ENCODE measurements around the gene PRR20A. TPM values are rescaled to one million over a fixed set of nuclear protein-coding genes. Genes with fewer than 3 reads are reported as not detected.
"Not testable (repeated sequence)": the region's sequence is repeated elsewhere in the genome, so short reads cannot be mapped to it uniquely, and the experiment has no call there.

The PRR20A gene
- total and polyA plus RNA-seq, 10 of the 15 experiments (the other 5 are each of a cell fraction or from before 2014, with no cell fraction given), result not detected

- Histone ChIP-seq H3K36me3 (ENCODE audit: control insufficient read depth in 2 of 2, insufficient read depth in 2 of 2, low read length in 1 of 2) (no peaks in the 10 kb centered on the region), H3K4me2 (ENCODE audit: control insufficient read depth, insufficient read depth) (no peak overlapping the region), H3K4me1 (ENCODE audit: control insufficient read depth, insufficient read depth, low read length) (no peaks in the 10 kb centered on the region), H4K20me1 (ENCODE audit: control insufficient read depth, insufficient read depth) (no peaks in the 10 kb centered on the region), H3K79me2 (ENCODE audit: control insufficient read depth, insufficient read depth, low read length) (no peaks in the 10 kb centered on the region), H3K4me3 (no peak overlapping the region), H3K27me3 (replicated peaks in 1 of 2; ENCODE audit: control insufficient read depth in 2 of 2, insufficient read depth in 2 of 2, low read length in 1 of 2) (no peaks in the 10 kb centered on the region), H2AFZ (ENCODE audit: control insufficient read depth, low read depth, low read length) (no peak overlapping the region), H3K9ac (ENCODE audit: control insufficient read depth, insufficient read depth, low read length) (no peak overlapping the region), H3K9me3 (replicated peaks; ENCODE audit: control insufficient read depth, insufficient read depth, low read length) (no peaks in the 10 kb centered on the region; the same call in 2 of the 3 replicates), H3K27ac (ENCODE audit: control insufficient read depth, insufficient read depth) (no peak overlapping the region)
- no TSS peak for BruUV-seq (replicated peaks)
- RAD21 ChIA-PET (ENCODE audit: unreplicated experiment), result no interaction called here
- TF ChIP-seq CBFB (IDR thresholded peaks at IDR 0.05; ENCODE audit: low read depth), result no peak
- TF ChIP-seq SIN3A (IDR thresholded peaks at IDR 0.05; ENCODE audit: low read depth, low read length), result no peak
- no peak for TF ChIP-seq USF2 (IDR thresholded peaks at IDR 0.05; ENCODE audit: borderline replicate concordance, low read depth, low read length)
- no peak for TF ChIP-seq ATF7 (IDR thresholded peaks at IDR 0.05; ENCODE audit: low read depth)
- no peak for TF ChIP-seq DPF2 (IDR thresholded peaks at IDR 0.05)
- no peak for TF ChIP-seq EED (IDR thresholded peaks at IDR 0.05; ENCODE audit: low read depth)
- TF ChIP-seq IRF3 (IDR thresholded peaks at IDR 0.05), result no peak
- TF ChIP-seq HSF1 (IDR thresholded peaks at IDR 0.05; ENCODE audit: low read depth, low read length), result no peak
- no peak for TF ChIP-seq ZBED1 (IDR thresholded peaks at IDR 0.05; ENCODE audit: borderline replicate concordance)
- TF ChIP-seq E2F8 (IDR thresholded peaks at IDR 0.05; ENCODE audit: low read depth, partially characterized antibody), result no peak
- no peak for FAIRE-seq
- DNase-seq (ENCODE audit: low read depth, low spot score), result no peak
- in situ Hi-C loops (cut with MboI), result no loop called here
- CTCF ChIA-PET, result no interaction called here
- POLR2A ChIA-PET, result no interaction called here
- 68% methylated on average over 5 of the region's 5 CpGs for WGBS (ENCODE audit: insufficient coverage, insufficient replicate concordance, low lambda C conversion rate, missing lambda C conversion rate)
- SMC1A ChIA-PET (ENCODE audit: uncharacterized antibody, unreplicated experiment), result no interaction called here
- no peak for ATAC-seq
- intact Hi-C loops (cut with micrococcal nuclease; ENCODE audit: unreplicated experiment), result no loop called here
Observed at GRCh38 chr13:57138988-57139387, 1.7 kb upstream of the PRR20A start.

GRCh38 chr13:57139781-57140180 is 937 bp upstream of the PRR20A start:
- RAD21 ChIA-PET (ENCODE audit: unreplicated experiment); H4K20me1 ChIP-seq (ENCODE audit: control insufficient read depth, insufficient read depth); H3K27ac ChIP-seq (ENCODE audit: control insufficient read depth, insufficient read depth); DNase-seq (ENCODE audit: low read depth, low spot score); H3K9ac ChIP-seq (ENCODE audit: control insufficient read depth, insufficient read depth, low read length); SMC1A ChIA-PET (ENCODE audit: uncharacterized antibody, unreplicated experiment); H3K4me1 ChIP-seq (ENCODE audit: control insufficient read depth, insufficient read depth, low read length); POLR2A ChIA-PET; FAIRE-seq; H3K36me3 ChIP-seq (ENCODE audit: control insufficient read depth in 2 of 2, insufficient read depth in 2 of 2, low read length in 1 of 2); H2AFZ ChIP-seq (ENCODE audit: control insufficient read depth, low read depth, low read length); BruUV-seq (replicated peaks); H3K9me3 ChIP-seq (replicated peaks; ENCODE audit: control insufficient read depth, insufficient read depth, low read length); H3K4me2 ChIP-seq (ENCODE audit: control insufficient read depth, insufficient read depth); in situ Hi-C loops (cut with MboI); intact Hi-C loops (cut with micrococcal nuclease; ENCODE audit: unreplicated experiment); ATAC-seq; H3K4me3 ChIP-seq; H3K27me3 ChIP-seq (replicated peaks in 1 of 2; ENCODE audit: control insufficient read depth in 2 of 2, insufficient read depth in 2 of 2, low read length in 1 of 2); H3K79me2 ChIP-seq (ENCODE audit: control insufficient read depth, insufficient read depth, low read length); CTCF ChIA-PET: not testable (repeated sequence)
- WGBS (ENCODE audit: insufficient coverage, insufficient replicate concordance, low lambda C conversion rate, missing lambda C conversion rate), result 87% methylated on average over 7 of the region's 18 CpGs
